Calu3 (cell line): Measurements from ENCODE around the gene SETD2. TPM values are rescaled to one million over a fixed set of nuclear protein-coding genes. Genes with fewer than 3 reads are reported as not detected.

Experiments
- BruUV-seq: library from RNA; stranded (reverse); fragments of 400-500 nt; replicated peaks from 2 replicates; lab custom pipeline; 2021; lab: Mats Ljungman, UMichigan
- CTCF ChIA-PET: fragments of 300-600 bp; sonication (Branson Sonifier 250); formaldehyde crosslinking; loops from one replicate; lab custom pipeline; 2022; ENCODE audit warnings: antibody characterized with exemption; lab: Charles Lee
- DNase-seq: peaks from one replicate; pipeline ENCODE4 v3.0.0; 2022
- H3K27ac Mint-ChIP-seq: one replicate; pipeline ENCODE4 v1.8.0; 2022; ENCODE audit warnings: mixed read lengths; ENCODE audit not compliant: unreplicated experiment
- H3K27me3 Mint-ChIP-seq: one replicate; pipeline ENCODE4 v1.8.0; 2022; ENCODE audit warnings: mixed read lengths; ENCODE audit not compliant: unreplicated experiment
- H3K36me3 Mint-ChIP-seq: one replicate; pipeline ENCODE4 v1.8.0; 2022; ENCODE audit warnings: mild to moderate bottlenecking, moderate library complexity, mixed read lengths; ENCODE audit not compliant: insufficient read depth, unreplicated experiment
- H3K4me1 Mint-ChIP-seq: one replicate; pipeline ENCODE4 v1.8.0; 2022; ENCODE audit warnings: mild to moderate bottlenecking, low read depth, mixed read lengths; ENCODE audit not compliant: unreplicated experiment
- H3K4me3 Mint-ChIP-seq: one replicate; pipeline ENCODE4 v1.8.0; 2022; ENCODE audit warnings: mild to moderate bottlenecking, low read depth, moderate library complexity, mixed read lengths; ENCODE audit not compliant: unreplicated experiment
- H3K9me3 Mint-ChIP-seq: one replicate; pipeline ENCODE4 v1.8.0; 2022; ENCODE audit warnings: low read depth, mixed read lengths; ENCODE audit not compliant: unreplicated experiment
- CTCF ChIP-seq: fragments of 200-600 bp; IDR thresholded peaks from one replicate; pipeline ENCODE4 v1.8.0; 2022; ENCODE audit warnings: antibody characterized with exemption; ENCODE audit not compliant: unreplicated experiment
- intact Hi-C: fragments of 100-400 bp; cut with micrococcal nuclease; formaldehyde crosslinking; loops from one replicate; pipeline ENCODE4 v1.10.0; 2022; ENCODE audit not compliant: unreplicated experiment
- total RNA-seq: library from RNA; stranded (reverse); gene quantifications from 2 replicates; pipeline ENCODE4 v1.2.3, GENCODE V29; 2022

Gene SETD2
- total RNA-seq, 1 experiment from 2014 or later, result 39.2 TPM

GRCh38 chr3:46976326-46977190, 187.4 kb downstream of the SETD2 start, which contains the start of gene CCDC12:
TSS of gene CCDC12 (minus strand) at chr3:46976745. CDS start at chr3:46976732, 13 bp downstream.
- H3K36me3 Mint-ChIP-seq, result peaks cover 64% of the 10 kb centered on the region
- H3K9me3 Mint-ChIP-seq, result no peaks in the 10 kb centered on the region
- BruUV-seq, result no TSS peak
- no peaks in the 10 kb centered on the region for H3K27me3 Mint-ChIP-seq
- peak; percentile 91 for DNase-seq
- intact Hi-C loops, result loop anchor here (5.0 kb wide), 1 partner anchor 34 kb away; no protein-coding TSS in a partner anchor
- H3K27ac Mint-ChIP-seq, result peak within 1 kb of the TSS; percentile 99
- TF ChIP-seq CTCF, result no peak
- H3K4me1 Mint-ChIP-seq, result peaks cover 37% of the 10 kb centered on the region
- CTCF ChIA-PET, result interaction anchor here (0.6 to 1.7 kb wide), 11 partner anchors 29 to 305 kb away, joined by 3 to 12 read pairs (median 5); no protein-coding TSS in a partner anchor
- H3K4me3 Mint-ChIP-seq, result peak within 1 kb of the TSS; percentile 92

- no peaks in the 10 kb centered on the region for H3K9me3 Mint-ChIP-seq
- TSS peak; percentile 32 for BruUV-seq
- no peaks in the 10 kb centered on the region for H3K27me3 Mint-ChIP-seq
- no peak overlapping the region for H3K27ac Mint-ChIP-seq
- H3K4me3 Mint-ChIP-seq, result peak overlapping the region; percentile 92
- CTCF ChIA-PET, result no interaction called here
- intact Hi-C loops, result loop anchor here (5.0 kb wide), 1 partner anchor 32 kb away; no protein-coding TSS in a partner anchor
- DNase-seq, result no peak
- H3K36me3 Mint-ChIP-seq, result peaks cover 55% of the 10 kb centered on the region
- TF ChIP-seq CTCF, result no peak
- peaks cover 56% of the 10 kb centered on the region for H3K4me1 Mint-ChIP-seq
These were observed 189.3 kb downstream of the SETD2 start for GRCh38 chr3:46974421-46975171.

- CTCF ChIA-PET, result no interaction called here
- no peak for DNase-seq
- TSS peak; percentile 9 for BruUV-seq
- H3K27ac Mint-ChIP-seq, result no peak overlapping the region
- H3K36me3 Mint-ChIP-seq, result peaks cover 48% of the 10 kb centered on the region
- TF ChIP-seq CTCF, result no peak
- H3K9me3 Mint-ChIP-seq, result no peaks in the 10 kb centered on the region
- H3K27me3 Mint-ChIP-seq, result no peaks in the 10 kb centered on the region
- intact Hi-C loops, result no loop called here
- peaks cover 62% of the 10 kb centered on the region for H3K4me1 Mint-ChIP-seq
- H3K4me3 Mint-ChIP-seq, result no peak overlapping the region
These were observed 191.5 kb downstream of the SETD2 start for GRCh38 chr3:46972396-46972795.

- intact Hi-C loops, result no loop called here
- H3K27ac Mint-ChIP-seq, result no peak overlapping the region
- H3K4me1 Mint-ChIP-seq, result peaks cover 68% of the 10 kb centered on the region
- TF ChIP-seq CTCF, result no peak
- H3K27me3 Mint-ChIP-seq, result no peaks in the 10 kb centered on the region
- no peaks in the 10 kb centered on the region for H3K9me3 Mint-ChIP-seq
- no peak for DNase-seq
- BruUV-seq, result no TSS peak
- peaks cover 52% of the 10 kb centered on the region for H3K36me3 Mint-ChIP-seq
- CTCF ChIA-PET, result no interaction called here
- H3K4me3 Mint-ChIP-seq, result peak overlapping the region; percentile 29
These were observed 192.2 kb downstream of the SETD2 start for GRCh38 chr3:46971742-46972141.
